Muscle layer of colon (tissue), 2 donors: Measurements from ENCODE around the gene USP25.

Source experiments
- H3K27ac ChIP-seq: one replicate; pipeline ENCODE4 v1.7.0; 2013; ENCODE audit warnings: low read depth, mild to moderate bottlenecking, low read length, moderate library complexity
- H3K27me3 ChIP-seq, 2 donors: one replicate each; pipeline ENCODE4 v1.7.0; 2013; ENCODE audit warnings: low read length in 2 of 2, mild to moderate bottlenecking in 2 of 2; ENCODE audit not compliant: insufficient read depth in 2 of 2, control insufficient read depth in 1 of 2
- H3K36me3 ChIP-seq: one replicate; pipeline ENCODE4 v1.7.0; 2013; ENCODE audit warnings: mild to moderate bottlenecking, low read length; ENCODE audit not compliant: insufficient read depth
- H3K4me1 ChIP-seq: one replicate; pipeline ENCODE4 v1.7.0; 2013; ENCODE audit warnings: mild to moderate bottlenecking, low read length; ENCODE audit not compliant: insufficient read depth
- H3K4me3 ChIP-seq, 2 donors: one replicate each; pipeline ENCODE4 v1.7.0; 2013; ENCODE audit warnings: low read length in 2 of 2, low read depth in 1 of 2, mild to moderate bottlenecking in 1 of 2, moderate library complexity in 1 of 2
- H3K9ac ChIP-seq: one replicate; pipeline ENCODE4 v1.7.0; 2013; ENCODE audit warnings: low read length
- H3K9me3 ChIP-seq: one replicate; pipeline ENCODE4 v1.7.0; 2013; ENCODE audit warnings: mild to moderate bottlenecking, low read length
- donor health status: abdominal sarcoma.
- donor health status: Adenocarcinoma of cecum.

The USP25 gene

GRCh38 chr21:15793550-15794235 is 63.9 kb downstream of the USP25 start:
- no peaks in the 10 kb centered on the region for H3K9me3 ChIP-seq
- H3K4me1 ChIP-seq: no peaks in the 10 kb centered on the region
- H3K27ac ChIP-seq: no peak overlapping the region
- H3K9ac ChIP-seq: no peak overlapping the region
- H3K4me3 ChIP-seq: no peak overlapping the region
- H3K36me3 ChIP-seq: no peaks in the 10 kb centered on the region
- H3K27me3 ChIP-seq: no peaks in the 10 kb centered on the region

DNA sequence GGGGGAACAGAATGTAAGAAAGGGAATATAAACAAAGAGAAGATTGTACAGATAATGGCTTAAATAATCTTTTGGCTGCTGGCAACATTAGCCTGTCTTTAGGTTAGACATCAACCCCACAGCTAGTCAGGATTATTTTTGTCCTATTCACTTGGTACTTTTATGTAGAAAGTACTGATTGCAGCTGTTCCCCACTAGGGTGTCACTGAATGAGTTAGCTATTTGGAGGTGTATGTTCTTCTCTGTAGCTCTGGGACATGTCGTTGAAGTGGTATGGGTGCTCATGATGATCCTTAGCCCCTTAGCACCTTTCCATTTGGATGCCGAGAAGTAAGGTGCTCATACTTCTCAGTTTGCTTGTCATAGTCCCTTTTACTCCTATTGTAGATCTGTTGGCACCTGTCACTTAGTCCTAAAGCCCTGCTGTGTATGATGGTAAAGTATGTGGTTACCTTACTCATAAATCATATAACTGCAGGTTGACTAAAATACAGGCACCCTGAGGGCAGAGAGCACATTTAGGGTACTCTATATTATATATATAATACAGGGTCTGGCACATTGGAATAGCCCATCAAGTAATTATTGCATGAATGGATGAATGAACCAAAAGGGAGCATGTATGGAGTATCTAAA is 64.6 kb downstream of the USP25 start:
- no peaks in the 10 kb centered on the region for H3K9me3 ChIP-seq
- no peak overlapping the region for H3K4me3 ChIP-seq
- H3K36me3 ChIP-seq: no peaks in the 10 kb centered on the region
- no peaks in the 10 kb centered on the region for H3K27me3 ChIP-seq
- H3K9ac ChIP-seq: no peak overlapping the region
- no peak overlapping the region for H3K27ac ChIP-seq
- no peaks in the 10 kb centered on the region for H3K4me1 ChIP-seq

DNA sequence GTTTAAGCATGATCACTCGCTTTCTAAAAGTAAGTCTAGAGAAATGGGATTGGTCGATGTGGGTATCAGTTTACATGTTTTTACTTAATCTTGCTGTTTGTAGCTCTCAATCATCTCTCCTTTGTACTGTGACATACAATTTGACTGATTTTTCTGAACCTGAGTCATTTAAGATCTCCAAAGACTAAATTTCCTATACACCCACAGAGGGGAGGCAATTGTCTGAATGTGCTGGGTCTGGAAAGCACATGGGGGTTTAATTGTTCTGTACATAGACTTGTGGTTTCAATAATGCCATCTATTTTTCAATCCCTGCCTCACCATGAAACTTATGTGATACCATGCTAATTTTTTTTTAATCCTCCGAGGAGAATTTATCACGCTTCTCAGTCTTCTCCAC is 65.8 kb downstream of the USP25 start:
- H3K4me1 ChIP-seq: no peaks in the 10 kb centered on the region
- no peak overlapping the region for H3K4me3 ChIP-seq
- no peaks in the 10 kb centered on the region for H3K27me3 ChIP-seq
- H3K36me3 ChIP-seq: no peaks in the 10 kb centered on the region
- H3K9ac ChIP-seq: no peak overlapping the region
- no peaks in the 10 kb centered on the region for H3K9me3 ChIP-seq
- H3K27ac ChIP-seq: no peak overlapping the region

DNA sequence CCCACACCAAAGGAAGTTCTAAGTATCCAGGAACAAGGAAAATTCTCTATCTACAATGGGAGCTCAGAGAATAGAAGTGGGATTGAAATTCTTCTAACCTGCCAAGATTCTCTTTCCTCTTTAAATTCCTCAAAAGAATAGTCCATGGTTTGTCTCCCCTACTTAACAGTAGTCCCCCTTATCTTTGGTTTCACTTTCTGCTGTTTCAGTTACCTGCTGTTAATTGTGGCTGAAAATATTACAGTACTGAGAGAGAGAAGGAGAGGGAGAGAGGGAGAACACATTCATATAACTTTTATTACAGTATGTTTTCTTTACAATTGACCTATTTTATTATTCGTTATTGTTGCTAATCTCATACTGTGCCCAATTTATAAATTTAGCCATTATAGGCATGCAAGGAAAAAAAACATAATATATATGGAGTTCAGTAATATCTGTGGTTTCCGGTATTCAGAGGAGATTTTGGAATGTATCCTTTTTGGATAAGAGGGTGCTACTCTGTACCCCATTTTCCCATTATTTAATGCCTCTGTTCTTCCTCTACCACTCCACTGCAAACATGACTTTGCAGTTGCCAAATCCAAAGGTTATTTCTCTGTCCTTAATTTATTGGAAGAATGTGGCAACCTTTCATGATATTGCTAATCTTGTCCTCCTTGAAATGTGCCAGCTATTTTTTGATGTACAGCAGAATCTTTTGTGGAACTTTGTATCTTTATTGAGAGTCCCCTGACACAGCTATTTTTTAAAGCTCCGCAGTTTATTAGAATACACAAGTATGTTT is 68.0 kb downstream of the USP25 start:
- Histone ChIP-seq H3K27me3 (no peaks in the 10 kb centered on the region), H3K27ac (no peak overlapping the region), H3K4me3 (no peak overlapping the region), H3K36me3 (no peaks in the 10 kb centered on the region), H3K4me1 (no peaks in the 10 kb centered on the region), H3K9ac (no peak overlapping the region), H3K9me3 (no peaks in the 10 kb centered on the region)

DNA sequence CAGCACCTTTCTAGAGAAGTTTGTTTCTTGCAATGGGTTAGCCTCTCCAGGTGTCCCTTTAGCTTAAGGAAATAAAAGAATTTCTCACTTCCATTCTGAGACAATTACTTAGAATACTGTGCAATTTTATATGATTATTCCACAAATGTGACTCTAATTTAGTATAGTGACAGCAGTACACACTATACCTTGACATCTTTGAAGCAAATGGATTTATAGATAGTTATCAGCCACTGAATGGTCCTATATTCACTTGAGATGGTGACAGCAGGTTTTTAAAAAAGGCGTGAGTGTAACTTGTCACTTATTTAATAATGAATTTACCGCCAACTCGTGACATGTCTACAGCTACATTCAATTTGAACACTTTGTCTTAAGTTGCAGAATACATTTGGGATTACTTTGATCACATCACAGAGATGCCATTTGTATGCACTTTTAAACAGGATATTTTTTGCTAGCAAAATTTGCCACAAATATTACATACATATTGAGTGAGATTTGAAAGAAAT is 71.6 kb downstream of the USP25 start:
- Histone ChIP-seq H3K27me3 (no peaks in the 10 kb centered on the region), H3K9me3 (no peaks in the 10 kb centered on the region), H3K9ac (no peak overlapping the region), H3K36me3 (no peaks in the 10 kb centered on the region), H3K4me1 (no peaks in the 10 kb centered on the region), H3K4me3 (no peak overlapping the region), H3K27ac (no peak overlapping the region)

DNA sequence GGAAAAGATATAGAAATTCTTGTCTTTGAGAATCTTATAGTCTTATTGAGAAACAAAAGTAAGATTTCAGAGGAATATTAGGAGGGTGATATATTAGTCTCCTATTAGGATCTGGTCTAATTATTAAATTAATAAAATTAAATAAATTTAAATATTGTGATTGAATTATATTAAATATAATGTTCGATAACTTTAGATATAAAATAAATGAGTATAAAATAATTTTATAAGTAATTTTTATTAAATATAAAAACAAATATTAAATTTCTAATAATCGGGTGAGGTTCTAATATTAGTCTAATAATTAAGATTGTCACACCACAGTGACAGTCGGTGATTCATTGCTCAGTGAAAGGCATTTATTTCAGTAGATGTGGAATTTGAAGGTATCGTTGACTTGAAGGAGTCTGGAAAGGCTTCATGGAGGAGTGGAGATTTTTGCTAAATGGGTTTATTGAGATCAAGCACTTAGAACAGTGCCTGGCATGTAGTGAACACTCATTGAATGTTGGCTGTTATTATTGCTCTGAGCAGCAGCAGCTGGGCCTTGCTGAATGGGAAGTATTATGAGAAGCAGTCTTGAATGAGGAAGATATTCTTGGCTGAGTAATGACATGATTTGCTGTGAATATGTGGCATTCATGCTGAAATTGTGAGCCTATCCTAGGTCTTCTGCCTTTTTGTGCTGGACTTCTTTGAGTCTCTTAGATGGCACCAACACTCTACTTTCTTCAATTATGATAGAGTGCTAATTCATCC is 74.6 kb downstream of the USP25 start:
- Histone ChIP-seq H3K9me3 (no peaks in the 10 kb centered on the region), H3K4me3 (no peak overlapping the region), H3K36me3 (no peaks in the 10 kb centered on the region), H3K27me3 (no peaks in the 10 kb centered on the region), H3K27ac (no peak overlapping the region), H3K4me1 (no peaks in the 10 kb centered on the region), H3K9ac (no peak overlapping the region)

- H3K4me3 ChIP-seq: no peak overlapping the region
- no peaks in the 10 kb centered on the region for H3K36me3 ChIP-seq
- H3K9ac ChIP-seq: no peak overlapping the region
- H3K4me1 ChIP-seq: no peaks in the 10 kb centered on the region
- no peak overlapping the region for H3K27ac ChIP-seq
- no peaks in the 10 kb centered on the region for H3K27me3 ChIP-seq
- H3K9me3 ChIP-seq: no peaks in the 10 kb centered on the region
Measured at GRCh38 chr21:15809065-15809464, 79.3 kb downstream of the USP25 start.

DNA sequence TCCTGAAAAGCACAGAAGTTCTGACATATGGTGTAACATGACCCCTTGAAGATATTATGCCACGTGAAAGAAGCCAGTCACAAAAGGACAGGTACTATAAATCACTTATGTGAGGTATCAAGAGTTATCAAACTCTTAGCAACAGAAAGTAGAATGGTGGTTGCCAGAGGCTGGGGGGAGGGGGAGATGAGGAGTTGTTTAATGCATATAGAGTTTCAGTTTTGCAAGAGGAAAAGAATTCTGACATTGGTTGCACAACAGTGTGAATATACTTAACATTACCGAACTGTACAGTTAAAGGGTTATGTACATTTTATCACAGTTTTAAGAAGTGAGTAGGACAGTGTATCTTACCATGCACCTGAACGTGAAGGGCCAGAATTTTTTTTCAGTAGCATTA is 80.0 kb downstream of the USP25 start:
- Histone ChIP-seq H3K4me3 (no peak overlapping the region), H3K36me3 (no peaks in the 10 kb centered on the region), H3K27ac (no peak overlapping the region), H3K27me3 (no peaks in the 10 kb centered on the region), H3K9ac (no peak overlapping the region), H3K9me3 (no peaks in the 10 kb centered on the region), H3K4me1 (no peaks in the 10 kb centered on the region)

GRCh38 chr21:15815285-15815684 is 85.5 kb downstream of the USP25 start:
- H3K9me3 ChIP-seq: no peaks in the 10 kb centered on the region
- no peaks in the 10 kb centered on the region for H3K4me1 ChIP-seq
- no peaks in the 10 kb centered on the region for H3K36me3 ChIP-seq
- no peak overlapping the region for H3K9ac ChIP-seq
- no peak overlapping the region for H3K4me3 ChIP-seq
- H3K27ac ChIP-seq: no peak overlapping the region
- no peaks in the 10 kb centered on the region for H3K27me3 ChIP-seq

GRCh38 chr21:15820327-15820726 is 90.5 kb downstream of the USP25 start:
- Histone ChIP-seq H3K9ac (no peak overlapping the region), H3K4me3 (no peak overlapping the region), H3K27me3 (no peaks in the 10 kb centered on the region), H3K36me3 (no peaks in the 10 kb centered on the region), H3K4me1 (no peaks in the 10 kb centered on the region), H3K9me3 (no peaks in the 10 kb centered on the region), H3K27ac (no peak overlapping the region)

GRCh38 chr21:15820852-15821379 is 91.1 kb downstream of the USP25 start:
- no peak overlapping the region for H3K4me3 ChIP-seq
- no peaks in the 10 kb centered on the region for H3K36me3 ChIP-seq
- H3K27ac ChIP-seq: no peak overlapping the region
- H3K9me3 ChIP-seq: no peaks in the 10 kb centered on the region
- no peak overlapping the region for H3K9ac ChIP-seq
- no peaks in the 10 kb centered on the region for H3K27me3 ChIP-seq
- H3K4me1 ChIP-seq: no peaks in the 10 kb centered on the region
